OCI-LY3 (cell line): ENCODE measurements around the gene ZBTB48.

Source experiments
- EZH2phosphoT487 ChIP-seq: fragments of 200-600 bp; shearing (Covaris generic); IDR thresholded peaks from 2 replicates; pipeline ENCODE4 v1.6.1; 2018; ENCODE audit warnings: antibody characterized with exemption, mixed run types, low read depth
- TF ChIP-seq, protein P1 (sequence below): fragments of 200-600, 300-600 bp; sonication (generic); IDR thresholded peaks from 2 replicates; pipeline ENCODE4 v1.5.1; 2014; ENCODE audit warnings: antibody characterized with exemption, low read length, low read depth

DNA sequence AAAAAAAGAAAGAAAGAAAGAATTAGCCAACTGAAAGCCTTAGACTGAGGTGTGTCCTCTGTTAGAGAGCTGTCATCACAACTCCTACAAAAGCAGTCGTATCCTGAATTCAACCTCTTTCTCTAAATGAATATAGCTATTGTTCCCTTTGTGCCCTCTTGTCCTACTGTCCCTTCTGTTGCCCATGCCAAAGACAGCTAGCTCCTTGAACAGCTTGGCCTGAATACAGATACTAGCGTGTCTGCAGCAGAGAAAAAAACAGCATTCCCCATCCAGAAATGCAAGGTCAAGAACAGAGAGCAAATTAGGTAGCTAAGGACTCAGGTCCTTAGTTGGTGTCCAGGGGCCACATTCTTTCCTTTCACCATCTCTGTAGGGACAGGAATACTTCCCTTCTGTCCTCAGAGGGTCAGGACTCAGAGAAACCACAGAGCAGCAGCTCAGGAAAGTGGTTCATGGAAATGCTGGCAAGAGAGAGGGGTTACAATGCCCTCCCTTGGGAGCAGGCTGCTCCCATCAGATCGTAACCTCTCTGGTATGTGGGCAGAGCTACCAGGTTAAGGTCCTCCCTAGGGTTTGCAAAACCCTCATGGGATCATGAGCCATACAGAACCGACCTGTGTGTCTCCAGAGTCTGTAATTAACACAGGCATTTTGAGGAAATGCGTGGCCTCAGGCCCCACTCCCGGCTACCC, 1.8 kb upstream of the ZBTB48 start:
- TF ChIP-seq, protein P1, sequence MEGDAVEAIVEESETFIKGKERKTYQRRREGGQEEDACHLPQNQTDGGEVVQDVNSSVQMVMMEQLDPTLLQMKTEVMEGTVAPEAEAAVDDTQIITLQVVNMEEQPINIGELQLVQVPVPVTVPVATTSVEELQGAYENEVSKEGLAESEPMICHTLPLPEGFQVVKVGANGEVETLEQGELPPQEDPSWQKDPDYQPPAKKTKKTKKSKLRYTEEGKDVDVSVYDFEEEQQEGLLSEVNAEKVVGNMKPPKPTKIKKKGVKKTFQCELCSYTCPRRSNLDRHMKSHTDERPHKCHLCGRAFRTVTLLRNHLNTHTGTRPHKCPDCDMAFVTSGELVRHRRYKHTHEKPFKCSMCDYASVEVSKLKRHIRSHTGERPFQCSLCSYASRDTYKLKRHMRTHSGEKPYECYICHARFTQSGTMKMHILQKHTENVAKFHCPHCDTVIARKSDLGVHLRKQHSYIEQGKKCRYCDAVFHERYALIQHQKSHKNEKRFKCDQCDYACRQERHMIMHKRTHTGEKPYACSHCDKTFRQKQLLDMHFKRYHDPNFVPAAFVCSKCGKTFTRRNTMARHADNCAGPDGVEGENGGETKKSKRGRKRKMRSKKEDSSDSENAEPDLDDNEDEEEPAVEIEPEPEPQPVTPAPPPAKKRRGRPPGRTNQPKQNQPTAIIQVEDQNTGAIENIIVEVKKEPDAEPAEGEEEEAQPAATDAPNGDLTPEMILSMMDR, result no peak
- no peak for TF ChIP-seq EZH2phosphoT487
